GM19239 (cell line): ENCODE results near the gene CPN2.

Experiments
- DNase-seq: peaks from one replicate; pipeline ENCODE4 v3.0.0; 2011; ENCODE audit warnings: low spot score; ENCODE audit not compliant: insufficient read length
- FAIRE-seq: peaks from 2 replicates; lab custom pipeline; 2011; peaks lifted over from hg19 to GRCh38; lab: Jason Lieb, UNC

The CPN2 gene

GRCh38 chr3:194351080-194351672 is at the start of gene CPN2:
Gene CPN2, minus strand, starts transcription at chr3:194351328. Its CDS starts 8,626 bp downstream, at chr3:194342702.
- DNase-seq: no peak
- no peak for FAIRE-seq

- DNase-seq: no peak
- no peak for FAIRE-seq
Observed at GRCh38 chr3:194399874-194400411, 48.8 kb upstream of the CPN2 start.

GRCh38 chr3:194399166-194399565 is 48.0 kb upstream of the CPN2 start, which contains the start of gene GP5:
Gene GP5, minus strand, starts transcription at chr3:194399266. Its CDS starts 984 bp downstream, at chr3:194398282.
- DNase-seq (no peak), FAIRE-seq (no peak)

- no peak for FAIRE-seq
- no peak for DNase-seq
Observed at GRCh38 chr3:194397757-194398312, 46.7 kb upstream of the CPN2 start.

- no peak for DNase-seq
- FAIRE-seq: no peak
Observed at GRCh38 chr3:194396859-194397756, 46.0 kb upstream of the CPN2 start.

- FAIRE-seq (no peak), DNase-seq (no peak)
Observed at GRCh38 chr3:194396539-194396858, 45.4 kb upstream of the CPN2 start.

- DNase-seq: no peak
- FAIRE-seq: no peak
Observed at GRCh38 chr3:194395778-194396538, 44.8 kb upstream of the CPN2 start.

- DNase-seq: no peak
- FAIRE-seq: no peak
Observed at GRCh38 chr3:194395212-194395611, 44.1 kb upstream of the CPN2 start.

GRCh38 chr3:194392576-194392975 is 41.4 kb upstream of the CPN2 start:
- DNase-seq: no peak
- FAIRE-seq: no peak

GRCh38 chr3:194390835-194391234 is 39.7 kb upstream of the CPN2 start:
- DNase-seq (no peak), FAIRE-seq (no peak)

GRCh38 chr3:194389269-194389668 is 38.1 kb upstream of the CPN2 start:
- FAIRE-seq (no peak), DNase-seq (no peak)

- no peak for DNase-seq
- no peak for FAIRE-seq
Observed at GRCh38 chr3:194387926-194388418, 36.8 kb upstream of the CPN2 start.

GRCh38 chr3:194387276-194387675 is 36.1 kb upstream of the CPN2 start:
- DNase-seq (no peak), FAIRE-seq (no peak)

GRCh38 chr3:194386648-194387047 is 35.5 kb upstream of the CPN2 start:
- FAIRE-seq (no peak), DNase-seq (no peak)

GRCh38 chr3:194386066-194386465 is 34.9 kb upstream of the CPN2 start:
- DNase-seq (no peak), FAIRE-seq (no peak)

- FAIRE-seq (no peak), DNase-seq (no peak)
Observed at GRCh38 chr3:194384569-194385001, 33.5 kb upstream of the CPN2 start.

- no peak for FAIRE-seq
- DNase-seq: no peak
Observed at GRCh38 chr3:194384156-194384555, 33.0 kb upstream of the CPN2 start.

GRCh38 chr3:194383276-194383940 is 32.3 kb upstream of the CPN2 start:
- FAIRE-seq (no peak), DNase-seq (no peak)

GRCh38 chr3:194382892-194383223 is 31.7 kb upstream of the CPN2 start:
- FAIRE-seq: no peak
- DNase-seq: no peak
